NCI-H1048 (cell line): Measurements from ENCODE around the gene RFX3.

Source experiments
- DNase-seq: peaks from one replicate; lab custom pipeline; 2025; lab: John Stamatoyannopoulos, UW

Gene RFX3

GRCh38 chr9:3475300-3476020 is 50.3 kb downstream of the RFX3 start:
- no peak for DNase-seq

GRCh38 chr9:3474821-3475220 is 51.0 kb downstream of the RFX3 start:
- DNase-seq = no peak

GRCh38 chr9:3473405-3473804 is 52.4 kb downstream of the RFX3 start:
- no peak for DNase-seq

- no peak for DNase-seq
Measured at GRCh38 chr9:3471883-3472282, 53.9 kb downstream of the RFX3 start.

- DNase-seq = no peak
Measured at GRCh38 chr9:3468421-3469205, 57.2 kb downstream of the RFX3 start.

- peak; percentile 51 for DNase-seq
Measured at GRCh38 chr9:3467593-3468219, 58.1 kb downstream of the RFX3 start.

- no peak for DNase-seq
Measured at GRCh38 chr9:3464033-3464638, 61.7 kb downstream of the RFX3 start.

GRCh38 chr9:3458806-3459475 is 66.9 kb downstream of the RFX3 start:
- DNase-seq = no peak

- DNase-seq = no peak
Measured at GRCh38 chr9:3457175-3457574, 68.6 kb downstream of the RFX3 start.

- DNase-seq = no peak
Measured at GRCh38 chr9:3455717-3456116, 70.1 kb downstream of the RFX3 start.

GRCh38 chr9:3455094-3455493 is 70.7 kb downstream of the RFX3 start:
- DNase-seq = no peak

- no peak for DNase-seq
Measured at GRCh38 chr9:3451956-3452355, 73.8 kb downstream of the RFX3 start.

- no peak for DNase-seq
Measured at GRCh38 chr9:3447788-3448187, 78.0 kb downstream of the RFX3 start.

GRCh38 chr9:3447143-3447542 is 78.7 kb downstream of the RFX3 start:
- DNase-seq = no peak

- DNase-seq = no peak
Measured at GRCh38 chr9:3446313-3446712, 79.5 kb downstream of the RFX3 start.

- no peak for DNase-seq
Measured at GRCh38 chr9:3444016-3444415, 81.8 kb downstream of the RFX3 start.

GRCh38 chr9:3441197-3441816 is 84.5 kb downstream of the RFX3 start:
- DNase-seq = peak; percentile 2

- DNase-seq = no peak
Measured at GRCh38 chr9:3436629-3437420, 89.0 kb downstream of the RFX3 start.

GRCh38 chr9:3435732-3436131 is 90.1 kb downstream of the RFX3 start:
- no peak for DNase-seq

- no peak for DNase-seq
Measured at GRCh38 chr9:3434594-3434993, 91.2 kb downstream of the RFX3 start.

GRCh38 chr9:3433754-3434153 is 92.0 kb downstream of the RFX3 start:
- DNase-seq = no peak
